HG02642 (cell line): ENCODE data around the gene UBE2L5.
"Not testable (repeated sequence)": the region's sequence is repeated elsewhere in the genome, so short reads cannot be mapped to it uniquely, and the experiment has no call there.

Source experiments
- ATAC-seq: cut with Tn5 transposase; IDR thresholded peaks from one replicate; pipeline ENCODE4 v1.9.1; 2021; ENCODE audit warnings: mild to moderate bottlenecking; ENCODE audit not compliant: unreplicated experiment, poor library complexity

Gene UBE2L5

DNA sequence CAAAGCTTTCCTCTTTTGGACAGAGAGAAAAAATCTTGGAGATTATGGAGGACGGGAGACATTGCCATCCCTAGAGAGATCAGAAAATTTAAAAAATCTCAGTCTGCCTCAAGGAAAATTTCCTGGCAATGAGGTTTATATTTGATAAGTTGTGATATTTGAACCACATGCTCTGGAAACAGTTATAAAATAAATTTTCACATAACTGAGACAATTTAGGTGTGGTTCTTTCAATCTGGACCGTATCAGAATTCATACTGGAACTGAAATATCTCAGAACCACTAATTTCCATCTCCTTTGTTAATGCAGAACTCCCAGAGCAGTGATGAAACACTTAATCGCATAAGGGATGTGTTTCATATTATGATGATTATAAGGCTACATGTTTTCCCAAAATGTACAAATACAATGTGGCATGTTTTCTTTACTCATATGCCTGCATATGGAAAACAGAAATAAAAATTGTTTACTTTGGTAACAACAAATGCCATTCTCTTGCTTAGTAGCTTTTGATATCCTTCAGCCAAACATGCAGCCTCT, 13.7 kb downstream of the UBE2L5 start:
- ATAC-seq: no peak

DNA sequence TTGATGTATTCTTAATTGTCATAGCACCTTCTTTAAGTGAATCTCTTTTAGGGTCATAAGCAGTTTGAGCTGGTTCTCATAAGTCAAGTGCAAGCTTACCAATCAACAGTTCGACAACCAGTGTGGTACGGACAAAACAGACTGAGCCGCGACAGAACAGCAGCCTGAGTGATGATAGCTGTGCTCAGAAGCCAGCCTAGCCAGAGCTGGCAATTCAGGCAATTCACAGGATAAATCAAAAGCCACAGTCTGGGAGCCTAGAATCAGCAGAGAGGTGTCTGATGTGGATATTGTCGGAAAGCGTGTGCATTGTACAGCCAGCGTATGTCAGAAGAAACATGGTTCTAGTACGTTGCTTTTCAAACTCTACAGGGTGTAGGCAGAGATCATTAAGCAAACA, 14.9 kb downstream of the UBE2L5 start:
- ATAC-seq: no peak

DNA sequence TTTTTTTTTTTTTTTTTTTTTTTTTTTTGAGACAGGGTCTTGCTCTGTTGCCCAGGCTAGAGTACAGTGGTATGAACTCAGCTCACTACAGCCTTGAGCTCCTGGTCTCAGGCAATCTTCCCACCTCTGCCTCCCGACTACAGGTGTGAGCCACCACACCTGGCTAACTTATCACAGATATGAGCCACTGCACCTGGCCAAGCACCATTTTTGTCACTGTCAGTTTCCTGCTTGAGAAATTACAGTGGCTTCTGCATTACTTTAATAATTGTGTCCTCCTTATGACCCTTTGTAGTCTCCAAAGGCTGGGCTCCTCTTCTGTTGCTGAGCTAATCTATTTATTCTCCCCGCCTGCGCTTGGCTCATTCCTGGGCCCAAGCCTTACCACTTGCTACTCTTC, 16.0 kb downstream of the UBE2L5 start:
- ATAC-seq: no peak

GRCh38 chr13:30440910-30441703, 18.8 kb downstream of the UBE2L5 start:
- no peak for ATAC-seq

DNA sequence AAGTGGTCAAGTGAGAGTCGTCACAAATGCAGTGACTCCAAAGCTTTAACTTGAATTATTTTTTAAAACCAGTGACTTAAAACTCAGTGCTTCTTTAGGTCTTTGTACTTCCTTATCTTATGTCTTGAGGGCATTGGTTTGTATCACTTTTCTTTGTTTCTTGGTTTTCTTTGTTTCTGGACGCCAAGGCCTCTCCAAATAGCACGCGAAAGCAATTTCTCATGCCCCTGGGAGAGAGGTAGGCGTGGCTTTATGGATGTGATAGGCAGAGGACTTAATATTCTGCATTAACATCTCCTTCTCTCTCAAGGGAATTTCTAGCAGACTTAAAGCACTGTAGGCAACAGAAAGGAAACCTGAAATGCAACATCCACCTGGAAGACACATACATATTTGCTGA, 20.6 kb downstream of the UBE2L5 start:
- no peak for ATAC-seq

DNA sequence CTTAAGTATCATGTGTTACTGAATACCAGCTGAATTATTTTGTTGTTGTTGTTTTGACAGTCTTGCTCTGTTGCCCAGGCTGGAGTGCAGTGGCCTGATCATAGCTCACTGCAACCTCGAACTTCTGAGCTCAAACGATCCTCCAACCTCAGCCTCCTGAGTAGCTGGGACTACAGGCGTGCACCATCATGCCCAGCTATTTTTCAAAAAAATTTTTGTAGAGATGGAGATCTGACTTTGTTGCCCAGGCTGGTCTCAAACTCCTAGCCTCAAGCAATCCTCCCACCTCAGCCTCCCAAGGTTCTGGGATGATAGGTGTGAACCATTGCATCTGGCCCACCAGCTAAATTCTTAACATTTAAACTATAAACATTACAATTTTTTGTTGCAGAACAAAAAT, 21.2 kb downstream of the UBE2L5 start:
- ATAC-seq: not testable (repeated sequence)

DNA sequence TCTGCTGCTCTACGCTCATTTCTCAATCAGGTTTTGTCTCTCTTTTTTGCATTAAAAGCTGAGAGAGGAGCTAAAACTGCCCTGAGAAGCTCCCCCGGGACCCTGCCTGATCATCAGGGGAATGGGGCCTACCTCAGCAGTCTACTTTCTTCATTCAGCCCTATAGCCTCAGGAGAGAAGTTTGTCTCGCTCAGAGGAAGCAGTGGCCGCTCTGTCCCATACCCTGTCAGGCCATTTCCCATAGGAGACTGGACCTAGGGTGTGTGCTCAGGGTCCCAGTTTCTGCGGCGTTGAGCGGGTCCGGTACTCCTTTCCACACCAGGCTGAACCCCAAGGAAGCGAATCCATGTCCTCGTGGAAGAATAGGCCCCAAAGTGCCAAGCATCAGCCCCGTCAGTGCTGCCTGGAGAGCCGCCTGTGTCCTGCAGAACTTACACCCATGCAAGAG, 21.7 kb downstream of the UBE2L5 start:
- peak; percentile 50 for ATAC-seq

DNA sequence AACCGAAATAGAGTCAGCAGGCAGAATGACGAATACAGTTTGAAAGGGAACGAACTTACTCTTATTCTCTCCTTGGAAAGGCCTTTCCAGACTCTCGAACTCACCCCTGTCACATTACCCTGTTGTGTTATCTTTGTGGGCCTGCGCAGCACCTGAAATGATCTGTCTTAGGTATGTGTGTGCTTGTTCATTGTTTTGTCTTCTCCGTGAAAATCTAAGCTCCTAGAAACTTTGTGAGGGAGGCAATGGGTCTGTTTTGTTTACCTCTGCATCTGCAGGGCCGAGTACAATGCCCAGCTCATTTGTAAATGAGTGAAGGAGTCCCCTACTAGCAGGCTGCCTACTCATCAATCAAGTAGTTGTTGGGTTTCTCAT, 23.8 kb downstream of the UBE2L5 start:
- peak; percentile 3 for ATAC-seq

GRCh38 chr13:30448441-30448840, 26.1 kb downstream of the UBE2L5 start:
- no peak for ATAC-seq

DNA sequence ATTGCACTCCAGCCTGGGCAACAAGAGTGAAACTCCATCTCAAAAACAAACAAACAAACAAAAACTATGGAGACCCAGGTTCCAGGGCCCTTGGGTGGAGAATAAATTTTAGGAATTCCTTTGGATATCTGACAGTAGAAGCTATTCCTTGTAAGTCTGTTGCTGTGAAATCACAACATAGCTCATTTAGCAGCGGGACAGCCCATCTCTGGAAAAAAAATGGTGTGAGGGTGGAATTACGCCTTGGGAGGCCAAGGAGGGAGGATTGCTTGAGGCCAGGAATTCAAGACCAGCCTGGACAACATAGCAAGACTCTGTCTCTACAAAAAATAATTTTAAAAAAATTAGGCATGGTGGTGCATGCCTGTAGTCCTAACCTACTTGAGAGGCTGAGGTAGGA, 27.8 kb downstream of the UBE2L5 start:
- ATAC-seq: no peak

GRCh38 chr13:30451476-30451875, 29.2 kb downstream of the UBE2L5 start:
- not testable (repeated sequence) for ATAC-seq

DNA sequence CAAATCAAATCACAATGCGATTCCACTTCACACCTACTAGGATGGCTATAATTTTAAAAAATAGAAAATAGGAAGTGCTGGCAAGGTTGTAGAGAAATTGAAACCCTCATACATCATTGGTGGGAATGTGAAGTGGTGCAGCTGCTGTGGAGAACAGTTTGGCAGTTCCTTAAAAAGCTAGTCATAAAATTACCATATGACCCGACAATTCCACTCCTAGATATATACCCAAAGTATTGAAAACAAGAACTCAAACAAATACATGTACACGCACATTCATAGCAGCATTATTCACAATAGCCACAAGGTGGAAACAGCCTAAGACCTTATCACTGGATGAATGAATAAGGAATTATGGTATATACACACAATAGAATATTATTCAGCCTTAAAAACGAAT, 31.4 kb downstream of the UBE2L5 start:
- no peak for ATAC-seq

- ATAC-seq: no peak
Observed at GRCh38 chr13:30454991-30455390, 32.7 kb downstream of the UBE2L5 start.

DNA sequence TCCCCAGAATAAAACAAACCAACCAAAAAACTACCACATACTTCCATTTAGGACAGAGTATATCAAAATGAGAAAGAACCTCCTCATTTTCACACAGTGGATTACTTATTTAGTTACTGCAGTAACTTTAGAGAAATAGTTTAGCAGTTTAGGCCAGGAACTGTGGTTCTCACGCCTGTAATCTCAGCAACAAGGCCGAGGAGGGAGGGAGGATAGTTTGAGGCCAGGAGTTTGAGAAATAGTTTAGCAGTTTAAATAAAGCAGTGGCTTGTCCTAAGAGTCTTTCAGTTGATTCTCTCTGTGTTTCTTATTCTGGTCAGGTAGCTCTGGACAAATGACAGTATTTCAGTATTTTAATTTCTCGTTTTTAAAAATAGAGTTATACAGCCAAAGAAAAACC, 34.0 kb downstream of the UBE2L5 start:
- no peak for ATAC-seq

GRCh38 chr13:30457306-30457891, 35.1 kb downstream of the UBE2L5 start:
- no peak for ATAC-seq

GRCh38 chr13:30461279-30462066, 39.2 kb downstream of the UBE2L5 start:
- not testable (repeated sequence) for ATAC-seq

GRCh38 chr13:30463787-30464495, 41.6 kb downstream of the UBE2L5 start:
- ATAC-seq: peak; percentile 47

DNA sequence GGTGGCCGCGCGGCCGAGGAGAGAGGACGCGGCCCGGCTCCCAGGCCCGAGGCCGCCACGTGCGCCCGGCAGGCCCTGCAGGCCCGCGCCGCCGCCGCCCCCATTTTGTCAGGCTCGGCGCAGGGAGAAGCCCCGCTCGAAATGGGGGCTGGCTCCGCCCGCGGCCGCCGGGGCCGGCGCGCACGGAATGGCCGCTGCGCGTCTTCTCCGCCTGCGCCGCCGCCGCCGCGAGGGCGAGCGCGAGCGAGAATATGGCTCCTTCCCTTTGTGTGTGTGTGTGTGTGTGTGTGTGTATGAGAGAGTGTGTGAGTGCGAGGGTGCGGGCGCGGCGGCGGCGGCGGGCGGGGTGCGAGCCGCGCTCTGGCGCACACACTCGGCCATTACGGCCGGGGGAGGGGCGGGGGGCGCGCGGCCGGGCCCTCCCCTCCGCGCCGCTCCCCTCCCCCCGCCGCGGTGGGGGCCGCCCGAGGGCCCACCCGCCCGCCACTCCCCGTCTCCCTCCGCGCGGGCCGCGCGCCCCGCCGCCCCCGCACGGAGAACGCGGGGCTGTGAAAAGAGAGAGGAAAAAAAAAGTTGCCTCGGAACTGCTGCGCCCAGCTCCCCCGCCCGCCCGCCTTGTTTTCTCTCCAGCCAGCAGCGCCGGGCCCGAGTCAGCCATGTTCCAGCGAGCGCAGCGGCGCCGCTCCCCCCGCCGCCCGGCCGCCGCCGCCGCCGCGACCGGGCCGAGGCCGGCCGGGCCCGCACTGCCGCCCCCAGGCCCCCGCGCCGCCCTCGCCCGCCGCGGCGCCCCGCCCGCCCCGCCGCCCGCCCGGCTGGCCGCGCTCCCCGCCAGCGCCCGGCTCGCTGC, 42.4 kb downstream of the UBE2L5 start:
- peak; percentile 34 for ATAC-seq

GRCh38 chr13:30465343-30465592, 43.0 kb downstream of the UBE2L5 start:
- ATAC-seq: no peak
